ENCODE data around the gene CETN2.
A peak's percentile ranks its signal among the peaks of the same experiment; 100 is the strongest.

Gene CETN2

DNA sequence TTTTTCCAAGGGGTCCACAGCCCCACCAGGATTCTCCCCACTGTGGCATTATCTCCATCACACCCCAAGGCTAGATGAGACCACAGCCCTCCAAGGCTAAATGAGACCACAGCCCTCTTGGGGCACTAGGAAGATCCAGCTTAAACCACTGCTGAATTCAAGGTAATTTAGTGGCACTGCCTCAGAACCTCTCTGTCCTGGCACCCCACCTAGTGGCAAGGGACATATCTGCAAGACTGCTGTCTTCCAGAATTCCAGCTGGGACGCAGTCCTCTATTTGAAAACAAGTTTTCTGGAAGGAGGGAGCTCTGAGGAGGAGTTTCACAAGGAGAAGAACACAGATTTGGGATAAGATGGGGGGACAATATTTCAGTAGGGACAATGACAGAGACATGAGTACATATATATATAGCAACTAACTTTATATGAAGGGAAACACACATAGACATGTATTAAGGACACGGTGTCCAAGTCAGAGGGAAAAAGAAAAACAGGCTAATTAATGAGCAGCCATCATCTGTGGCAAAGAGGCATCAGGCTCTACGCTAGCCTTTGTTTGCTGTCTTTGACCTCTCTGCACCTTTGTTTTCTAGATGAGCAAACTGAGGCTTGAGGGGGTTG is 9.3 kb downstream of the CETN2 start:
- Histone ChIP-seq H3K36me3 (ENCODE audit: control insufficient read depth, low read length) (no peaks in the 10 kb centered on the region), H3K4me2 (ENCODE audit: low read length) (no peak overlapping the region), H3K27ac (ENCODE audit: low read depth, low read length) (no peak overlapping the region), H3F3A (ENCODE audit: control insufficient read depth, insufficient read depth) (no peaks in the 10 kb centered on the region), H3K9me2 (replicated peaks; ENCODE audit: control insufficient read depth, low read length) (no peaks in the 10 kb centered on the region), H3K27me3 (ENCODE audit: control insufficient read depth, low read length) (no peaks in the 10 kb centered on the region), H3K4me1 (ENCODE audit: control insufficient read depth, low read length) (no peaks in the 10 kb centered on the region), H3K9me3 (ENCODE audit: control insufficient read depth, insufficient read depth, low read length) (no peaks in the 10 kb centered on the region), H3K79me2 (ENCODE audit: control insufficient read depth, low read length) (no peaks in the 10 kb centered on the region), H4K20me1 (ENCODE audit: control insufficient read depth, insufficient read depth, low read depth, low read length) (no peaks in the 10 kb centered on the region), H3K4me3 (ENCODE audit: low read length) (no peak overlapping the region)
- TF ChIP-seq, protein P1, sequence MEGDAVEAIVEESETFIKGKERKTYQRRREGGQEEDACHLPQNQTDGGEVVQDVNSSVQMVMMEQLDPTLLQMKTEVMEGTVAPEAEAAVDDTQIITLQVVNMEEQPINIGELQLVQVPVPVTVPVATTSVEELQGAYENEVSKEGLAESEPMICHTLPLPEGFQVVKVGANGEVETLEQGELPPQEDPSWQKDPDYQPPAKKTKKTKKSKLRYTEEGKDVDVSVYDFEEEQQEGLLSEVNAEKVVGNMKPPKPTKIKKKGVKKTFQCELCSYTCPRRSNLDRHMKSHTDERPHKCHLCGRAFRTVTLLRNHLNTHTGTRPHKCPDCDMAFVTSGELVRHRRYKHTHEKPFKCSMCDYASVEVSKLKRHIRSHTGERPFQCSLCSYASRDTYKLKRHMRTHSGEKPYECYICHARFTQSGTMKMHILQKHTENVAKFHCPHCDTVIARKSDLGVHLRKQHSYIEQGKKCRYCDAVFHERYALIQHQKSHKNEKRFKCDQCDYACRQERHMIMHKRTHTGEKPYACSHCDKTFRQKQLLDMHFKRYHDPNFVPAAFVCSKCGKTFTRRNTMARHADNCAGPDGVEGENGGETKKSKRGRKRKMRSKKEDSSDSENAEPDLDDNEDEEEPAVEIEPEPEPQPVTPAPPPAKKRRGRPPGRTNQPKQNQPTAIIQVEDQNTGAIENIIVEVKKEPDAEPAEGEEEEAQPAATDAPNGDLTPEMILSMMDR (IDR thresholded peaks at IDR 0.05; ENCODE audit: low read depth, low read length, poor library complexity, severe bottlenecking) = peak; percentile 58
- TF ChIP-seq EZH2phosphoT487 (IDR thresholded peaks at IDR 0.05; ENCODE audit: borderline replicate concordance, low read length) = no peak

DNA sequence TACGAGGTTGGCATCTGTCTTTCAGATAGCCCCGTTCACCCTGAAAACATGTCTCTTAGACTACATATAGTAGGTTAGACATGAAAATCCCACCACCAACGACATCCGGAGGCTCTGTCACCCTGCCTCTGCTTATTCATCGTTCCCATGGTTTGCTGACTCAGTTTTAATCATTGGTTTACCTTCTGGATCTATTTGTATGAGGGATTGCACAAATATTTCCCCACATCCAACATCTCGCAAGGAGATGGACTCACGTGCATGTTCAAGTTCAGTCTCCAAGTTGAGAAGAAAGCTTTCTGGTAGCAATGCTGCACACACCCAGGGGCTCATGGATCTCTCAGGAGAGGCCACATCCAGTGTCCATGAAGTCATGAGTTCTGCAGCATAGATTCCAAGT is 10.8 kb downstream of the CETN2 start:
- no peak overlapping the region for H3K4me3 ChIP-seq (ENCODE audit: low read length)
- H3K27ac ChIP-seq (ENCODE audit: low read depth, low read length) = no peak overlapping the region
- no peaks in the 10 kb centered on the region for H4K20me1 ChIP-seq (ENCODE audit: control insufficient read depth, insufficient read depth, low read depth, low read length)
- no peaks in the 10 kb centered on the region for H3K4me1 ChIP-seq (ENCODE audit: control insufficient read depth, low read length)
- H3K27me3 ChIP-seq (ENCODE audit: control insufficient read depth, low read length) = no peaks in the 10 kb centered on the region
- no peaks in the 10 kb centered on the region for H3F3A ChIP-seq (ENCODE audit: control insufficient read depth, insufficient read depth)
- TF ChIP-seq, protein P1 (IDR thresholded peaks at IDR 0.05; ENCODE audit: low read depth, low read length, poor library complexity, severe bottlenecking) = no peak
- TF ChIP-seq EZH2phosphoT487 (IDR thresholded peaks at IDR 0.05; ENCODE audit: borderline replicate concordance, low read length) = no peak
- H3K79me2 ChIP-seq (ENCODE audit: control insufficient read depth, low read length) = no peaks in the 10 kb centered on the region
- H3K36me3 ChIP-seq (ENCODE audit: control insufficient read depth, low read length) = no peaks in the 10 kb centered on the region
- no peak overlapping the region for H3K4me2 ChIP-seq (ENCODE audit: low read length)
- H3K9me2 ChIP-seq (replicated peaks; ENCODE audit: control insufficient read depth, low read length) = no peaks in the 10 kb centered on the region
- H3K9me3 ChIP-seq (ENCODE audit: control insufficient read depth, insufficient read depth, low read length) = no peaks in the 10 kb centered on the region

- TF ChIP-seq, protein P1 (IDR thresholded peaks at IDR 0.05; ENCODE audit: low read depth, low read length, poor library complexity, severe bottlenecking) = no peak
- no peak for TF ChIP-seq EZH2phosphoT487 (IDR thresholded peaks at IDR 0.05; ENCODE audit: borderline replicate concordance, low read length)
- Histone ChIP-seq H3K36me3 (ENCODE audit: control insufficient read depth, low read length) (no peaks in the 10 kb centered on the region), H3K4me3 (ENCODE audit: low read length) (no peak overlapping the region), H3K79me2 (ENCODE audit: control insufficient read depth, low read length) (no peaks in the 10 kb centered on the region), H3K9me2 (replicated peaks; ENCODE audit: control insufficient read depth, low read length) (no peaks in the 10 kb centered on the region), H3K27ac (ENCODE audit: low read depth, low read length) (no peak overlapping the region), H4K20me1 (ENCODE audit: control insufficient read depth, insufficient read depth, low read depth, low read length) (no peaks in the 10 kb centered on the region), H3K4me1 (ENCODE audit: control insufficient read depth, low read length) (no peaks in the 10 kb centered on the region), H3K4me2 (ENCODE audit: low read length) (no peak overlapping the region), H3K9me3 (ENCODE audit: control insufficient read depth, insufficient read depth, low read length) (no peaks in the 10 kb centered on the region), H3F3A (ENCODE audit: control insufficient read depth, insufficient read depth) (no peaks in the 10 kb centered on the region), H3K27me3 (ENCODE audit: control insufficient read depth, low read length) (no peaks in the 10 kb centered on the region)
Observed at GRCh38 chrX:152819266-152819665, 11.3 kb downstream of the CETN2 start.

Data from DOHH2 (cell line).